Measurements from ENCODE around the gene SDC3.

Gene SDC3

DNA sequence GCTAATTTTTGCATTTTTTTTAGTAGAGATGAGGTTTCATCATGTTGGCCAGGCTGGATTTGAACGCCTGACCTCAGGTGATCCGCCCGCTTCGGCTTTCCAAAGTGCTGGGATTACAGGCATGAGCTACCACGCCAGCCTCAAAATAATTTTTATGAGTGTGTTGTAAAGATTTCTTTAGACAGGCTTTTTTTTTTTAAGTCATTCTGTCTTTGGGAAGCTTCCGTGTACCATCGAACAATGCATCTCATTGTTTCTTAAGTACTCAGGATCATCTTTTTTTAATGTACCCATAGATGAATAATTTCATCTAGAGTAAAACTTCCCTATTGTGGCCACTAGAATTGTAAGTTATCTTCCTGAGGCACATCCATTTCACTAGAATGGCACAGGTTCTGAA, 19.6 kb upstream of the SDC3 start:
- no peak for DNase-seq

DNA sequence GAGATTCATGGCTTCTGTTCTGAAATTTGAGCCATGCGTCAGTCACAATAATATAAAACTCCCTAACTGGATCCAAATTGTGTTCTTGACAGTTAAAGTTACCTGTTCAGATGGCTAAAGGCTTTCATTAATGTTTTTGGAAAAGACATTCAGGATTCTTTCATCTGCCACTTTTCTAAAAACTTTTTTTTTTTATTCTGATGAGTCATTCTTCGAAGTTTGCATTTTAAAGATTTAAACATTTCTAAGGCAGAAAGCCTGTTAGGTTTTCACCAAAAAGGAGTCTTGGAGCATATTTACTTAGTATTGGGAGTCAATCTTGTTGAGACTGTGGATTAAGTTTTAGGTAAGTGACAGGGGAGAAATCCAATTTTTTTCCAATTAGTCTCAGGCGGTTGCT, 18.9 kb upstream of the SDC3 start:
- no peak for DNase-seq

- no peak for DNase-seq
These were observed 15.0 kb upstream of the SDC3 start for GRCh38 chr1:30923597-30923996.

DNA sequence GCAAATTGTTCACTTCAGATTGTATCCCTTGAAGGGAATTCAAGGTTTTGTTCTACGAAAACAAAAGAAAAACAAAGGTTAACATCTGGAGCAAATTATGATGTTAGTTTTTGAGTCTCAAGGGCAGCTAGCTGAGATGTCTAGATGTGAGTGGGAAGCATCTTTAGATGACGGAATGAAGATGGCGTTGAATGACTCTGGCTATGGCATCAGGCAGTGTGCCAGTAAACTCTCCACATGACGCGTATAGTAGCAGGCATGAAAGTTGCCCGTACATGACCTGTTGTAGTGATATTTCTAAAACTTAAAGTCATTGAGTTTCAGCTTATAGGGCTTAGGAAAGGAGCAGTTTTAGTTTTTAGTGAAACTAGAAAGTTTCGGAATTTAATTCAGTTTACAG, 12.3 kb upstream of the SDC3 start:
- DNase-seq, result no peak

GRCh38 chr1:30919025-30919881, 10.7 kb upstream of the SDC3 start:
- DNase-seq, result peak; percentile 62 to 63

DNA sequence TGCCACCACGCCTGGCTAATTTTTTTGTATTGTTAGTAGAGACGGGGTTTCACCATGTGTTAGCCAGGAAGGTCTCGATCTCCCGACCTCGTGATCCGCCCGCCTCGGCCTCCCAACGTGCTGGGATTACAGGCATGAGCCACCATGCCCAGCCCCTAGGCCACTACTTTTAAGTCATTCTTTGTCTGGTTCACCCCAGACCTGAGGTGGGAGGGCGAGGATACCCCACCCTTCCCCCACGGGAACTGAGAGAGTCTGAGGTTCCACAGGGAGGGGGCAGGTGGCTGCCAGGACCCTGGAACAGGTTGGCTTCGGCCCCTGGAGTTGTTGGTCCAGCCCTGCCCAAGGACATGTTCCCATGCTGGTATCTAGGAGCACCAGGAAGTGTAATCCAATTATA, 7.7 kb upstream of the SDC3 start:
- no peak for DNase-seq

GRCh38 chr1:30915491-30916230, 7.1 kb upstream of the SDC3 start:
- DNase-seq, result no peak

DNA sequence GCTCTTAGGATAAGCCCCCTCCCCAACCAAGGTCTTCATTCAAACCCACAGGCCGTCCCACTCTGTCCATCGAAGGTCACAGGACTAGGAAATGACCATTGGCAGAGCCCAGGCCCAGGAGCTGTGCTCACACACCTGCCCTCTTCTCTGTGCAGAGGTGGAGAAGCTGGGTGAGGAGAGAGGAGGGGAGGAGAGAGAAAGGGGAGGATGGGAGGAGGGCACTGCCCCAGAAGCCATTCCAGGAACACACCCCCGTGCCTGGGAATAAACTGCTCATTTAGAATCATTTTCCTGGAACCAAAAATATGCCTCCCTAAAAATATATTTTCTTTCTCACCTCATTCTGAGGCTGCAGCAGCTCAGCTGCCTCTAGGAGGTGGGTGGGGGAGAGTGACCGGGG, 6.4 kb upstream of the SDC3 start:
- no peak for DNase-seq

- DNase-seq, result no peak
These were observed 6.0 kb upstream of the SDC3 start for GRCh38 chr1:30914587-30914922.

GRCh38 chr1:30912913-30913652, 4.5 kb upstream of the SDC3 start:
- DNase-seq, result peak; percentile 82 to 97

DNA sequence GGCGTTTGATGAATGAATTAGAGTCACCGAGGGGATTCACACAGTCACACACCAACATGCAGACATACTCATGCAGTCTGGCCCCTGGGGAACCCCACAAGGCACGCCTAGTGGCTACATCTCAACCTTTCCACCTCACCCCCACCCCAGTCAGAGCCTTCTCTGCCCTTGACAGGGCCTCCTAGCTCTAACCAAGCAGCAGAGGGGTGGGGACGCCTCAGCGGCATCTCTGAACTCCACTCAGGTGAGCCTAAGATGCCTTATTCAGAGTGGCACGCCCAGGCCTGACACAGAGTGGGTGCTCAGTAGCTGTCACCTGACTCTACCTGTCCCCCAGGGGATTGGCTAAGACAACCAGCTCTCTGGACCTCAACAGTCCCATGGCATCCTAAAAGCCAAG, 3.7 kb upstream of the SDC3 start:
- DNase-seq, result no peak

GRCh38 chr1:30911059-30911954, 2.7 kb upstream of the SDC3 start:
- DNase-seq, result peak; percentile 59 to 88

DNA sequence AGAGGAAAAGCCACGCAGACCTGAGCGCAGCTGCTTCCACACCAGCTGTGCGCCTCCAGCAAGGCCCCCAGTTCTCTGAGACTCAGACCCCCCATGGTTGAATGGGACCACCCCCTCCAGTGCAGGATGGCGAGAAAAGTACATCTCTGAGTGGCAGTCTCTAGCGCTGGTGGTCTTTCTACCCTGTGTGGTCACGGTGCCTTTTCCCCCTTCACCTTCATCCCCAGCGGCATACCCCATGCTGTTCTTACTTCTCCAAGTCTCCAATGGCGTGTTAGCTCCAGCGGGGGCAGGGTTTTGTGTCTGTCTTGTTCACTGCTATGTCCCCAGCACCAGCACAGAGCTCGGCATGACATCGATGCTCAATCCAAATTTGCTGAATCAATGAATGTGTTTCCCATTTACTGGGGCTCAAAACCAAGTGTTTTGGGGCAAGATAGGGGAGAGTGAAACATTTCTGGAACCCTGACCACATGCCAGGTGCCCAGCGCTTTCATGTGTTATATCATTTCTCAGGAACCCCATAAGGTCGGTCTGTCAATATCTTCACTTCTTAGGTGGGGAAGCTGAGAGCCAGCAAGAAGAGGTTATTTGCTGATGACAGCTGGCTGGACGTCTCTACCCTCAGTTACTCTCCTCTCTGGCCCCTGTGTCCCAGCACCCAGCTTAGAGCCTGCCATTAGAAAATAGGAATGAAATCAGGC, 959 bp upstream of the SDC3 start:
- no peak for DNase-seq

DNA sequence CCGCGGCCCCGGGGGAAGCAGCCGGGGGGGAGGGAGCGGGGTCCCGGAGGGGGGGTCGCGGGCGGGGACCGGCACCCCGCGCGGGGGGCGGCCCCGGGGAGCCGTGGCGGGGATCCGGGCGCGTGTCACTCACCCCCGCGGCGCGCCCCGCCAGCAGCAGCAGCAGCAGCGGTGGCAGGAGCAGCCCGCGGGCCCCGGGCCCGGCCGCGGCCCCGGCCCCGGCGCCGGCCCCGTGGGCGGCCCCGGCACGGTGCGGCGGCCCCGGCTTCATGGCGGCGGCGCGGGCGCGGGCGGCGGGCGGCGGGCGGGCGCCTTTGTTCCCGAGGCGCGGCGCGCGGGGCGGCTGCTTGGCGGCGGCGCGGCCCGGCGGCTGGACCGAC, 252 bp downstream of the SDC3 start:
- DNase-seq, result no peak

DNA sequence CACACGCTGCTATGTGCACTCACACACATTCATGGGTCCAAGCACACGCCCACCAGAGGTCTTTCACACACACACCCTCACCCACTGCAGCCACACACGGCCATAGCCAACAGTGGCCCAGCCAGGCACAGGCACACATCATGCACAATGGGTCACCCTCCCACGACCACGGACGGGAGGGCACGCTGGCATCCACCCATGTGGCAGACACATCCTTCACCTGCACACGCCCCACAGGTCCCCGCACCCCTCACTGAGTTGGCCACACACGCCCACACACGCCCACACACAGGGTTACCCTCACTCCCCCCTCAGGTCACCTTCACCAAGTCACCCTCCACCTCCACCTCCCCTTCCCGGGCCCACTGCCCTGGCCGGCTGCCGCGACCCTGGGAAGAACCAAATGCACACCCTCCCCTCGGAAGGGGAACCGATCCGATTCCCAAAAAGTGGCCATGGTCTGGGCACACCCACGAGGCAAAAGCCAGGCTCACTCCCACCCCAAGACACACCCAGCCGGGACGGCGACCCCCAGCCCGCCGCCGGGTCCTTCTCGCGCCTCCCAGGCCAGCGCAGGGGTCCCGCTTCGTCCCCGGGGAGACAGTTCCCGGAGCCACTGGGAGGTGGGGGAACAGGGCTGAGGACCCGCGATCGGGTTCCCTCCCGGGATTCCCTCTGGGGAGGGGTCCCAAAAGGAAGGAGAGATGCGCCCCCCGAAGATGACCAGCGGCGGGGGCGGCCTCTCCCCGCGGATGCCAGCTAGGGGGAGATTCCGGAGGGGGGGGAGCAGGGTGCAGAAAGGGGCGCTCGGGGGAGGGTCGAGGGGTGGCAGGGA, 860 bp downstream of the SDC3 start:
- DNase-seq, result no peak

DNA sequence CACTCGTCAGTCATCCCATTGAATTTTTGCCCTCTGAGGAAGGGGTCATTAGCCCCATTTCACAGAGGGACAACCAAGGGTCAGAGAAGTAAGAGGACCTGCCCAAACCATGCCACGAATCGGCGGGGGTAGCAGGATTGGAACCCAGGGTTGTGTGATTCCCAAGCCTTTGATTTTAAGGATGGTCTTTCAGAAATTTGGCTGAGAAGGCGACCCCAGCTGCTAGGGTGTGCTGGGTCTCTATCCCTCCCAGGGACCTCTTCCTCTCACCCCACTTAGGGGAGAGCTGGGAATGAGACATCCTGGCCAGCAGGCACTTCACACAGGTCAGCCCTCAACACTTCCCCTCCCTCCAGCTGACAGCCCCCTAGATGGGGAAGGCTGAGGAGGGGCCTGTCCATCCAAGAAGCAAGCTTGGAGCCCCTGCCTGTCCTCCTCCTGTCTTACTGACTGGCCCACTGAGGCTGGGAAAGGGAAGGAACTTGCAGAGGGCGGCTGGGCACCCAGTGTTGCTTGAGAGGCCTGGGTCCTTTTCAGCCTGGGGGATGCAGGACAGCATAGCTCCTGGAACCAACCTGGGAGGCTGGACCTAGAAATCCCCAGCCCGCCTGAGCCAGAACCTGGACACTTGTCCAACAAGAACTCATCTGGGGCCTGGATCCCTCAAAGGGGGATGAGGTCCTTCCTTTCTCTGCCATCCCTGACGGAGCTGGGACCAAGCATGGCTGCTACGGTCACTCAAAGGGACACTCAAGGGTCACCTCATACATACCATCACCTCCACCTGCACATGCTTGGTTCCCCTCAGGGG, 1.7 kb downstream of the SDC3 start:
- no peak for DNase-seq

DNA sequence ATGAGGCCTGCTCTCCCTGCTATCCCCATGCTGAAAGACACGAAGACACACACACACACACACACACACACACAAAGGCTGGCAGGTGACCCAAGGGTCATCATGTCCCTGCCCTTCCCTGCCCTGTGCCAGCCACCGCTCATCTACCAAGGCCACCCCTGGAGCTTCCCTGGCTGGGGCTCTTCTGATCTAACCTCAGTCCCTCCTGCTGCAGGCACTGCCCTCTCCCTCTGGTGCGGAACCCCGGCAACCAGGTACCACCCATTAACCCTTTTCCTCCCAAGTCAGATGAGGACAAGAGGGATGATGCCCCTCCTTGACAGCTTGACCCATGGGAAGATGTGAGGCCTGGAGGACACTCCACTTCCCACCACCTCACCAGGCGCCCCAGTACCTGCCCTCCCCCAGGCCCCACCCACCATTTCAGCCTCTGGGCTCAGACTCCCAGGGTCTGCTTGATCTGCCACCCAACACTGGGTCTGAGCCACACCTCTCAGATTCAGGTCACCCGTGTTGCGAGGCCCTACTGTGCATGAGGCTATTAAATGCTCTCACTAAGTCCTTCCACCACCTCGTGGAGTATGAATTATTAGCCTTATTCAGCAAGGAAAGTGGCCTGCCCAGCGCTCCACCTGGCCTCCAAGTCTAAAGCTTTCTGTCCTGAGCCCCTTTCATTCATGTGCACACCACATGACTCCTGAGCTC, 2.5 kb downstream of the SDC3 start:
- no peak for DNase-seq

- no peak for DNase-seq
These were observed 3.2 kb downstream of the SDC3 start for GRCh38 chr1:30905403-30905802.

- DNase-seq, result no peak
These were observed 3.6 kb downstream of the SDC3 start for GRCh38 chr1:30904962-30905335.

All from inflammatory macrophage treated with lipopolysaccharide for 1 hour (primary cell).